Measurements from ENCODE around the gene TPM4.

Gene TPM4

GRCh38 chr19:16036397-16036925 lies 39.8 kb upstream of the TPM4 start:
- no peaks in the 10 kb centered on the region for H3K4me1 Mint-ChIP-seq (ENCODE audit: low read depth in 2 of 2)
- ATAC-seq (replicated peaks) (no peak), DNase-seq (no peak)
- no peak overlapping the region for H3K27ac Mint-ChIP-seq
- no peak overlapping the region for H3K4me3 Mint-ChIP-seq
- H3K27me3 Mint-ChIP-seq = peaks cover 0 to 9% of the 10 kb centered on the region in 2 donors
- peaks cover 3% of the 10 kb centered on the region for H3K36me3 Mint-ChIP-seq (ENCODE audit: insufficient read depth)
- H3K9me3 Mint-ChIP-seq = no peaks in the 10 kb centered on the region

DNA sequence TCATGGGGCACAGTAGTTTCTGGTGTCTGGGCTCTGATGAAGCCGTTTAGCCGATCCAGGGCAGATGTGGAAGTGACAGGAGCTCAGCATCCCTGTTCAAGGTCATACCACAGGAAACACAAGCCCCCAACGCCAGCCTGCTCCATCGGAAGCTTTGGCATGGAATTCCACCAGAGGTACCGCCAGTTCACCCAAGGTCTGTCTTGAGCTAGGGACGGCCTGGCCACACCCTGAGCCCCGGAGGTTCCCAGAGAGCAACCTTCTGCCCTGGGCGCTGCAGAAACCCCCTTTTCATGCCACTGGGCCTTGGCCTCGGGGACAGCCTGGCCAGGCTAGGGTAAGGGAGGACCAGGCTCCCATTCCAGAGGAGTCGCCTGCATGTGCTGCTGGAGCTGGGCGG lies 39.4 kb upstream of the TPM4 start:
- peaks cover 0 to 1% of the 10 kb centered on the region in 2 donors for H3K4me1 Mint-ChIP-seq (ENCODE audit: low read depth in 2 of 2)
- peaks cover 3% of the 10 kb centered on the region for H3K36me3 Mint-ChIP-seq (ENCODE audit: insufficient read depth)
- H3K4me3 Mint-ChIP-seq = no peak overlapping the region
- peaks cover 0 to 9% of the 10 kb centered on the region in 2 donors for H3K27me3 Mint-ChIP-seq
- DNase-seq (no peak), ATAC-seq (replicated peaks) (no peak)
- no peaks in the 10 kb centered on the region for H3K9me3 Mint-ChIP-seq
- H3K27ac Mint-ChIP-seq = no peak overlapping the region

GRCh38 chr19:16037424-16038195 lies 38.7 kb upstream of the TPM4 start:
- ATAC-seq (replicated peaks) (no peak), DNase-seq (no peak)
- H3K27me3 Mint-ChIP-seq = peaks cover 0 to 14% of the 10 kb centered on the region in 2 donors
- no peak overlapping the region for H3K27ac Mint-ChIP-seq
- H3K4me3 Mint-ChIP-seq = no peak overlapping the region
- H3K9me3 Mint-ChIP-seq = no peaks in the 10 kb centered on the region
- H3K4me1 Mint-ChIP-seq (ENCODE audit: low read depth in 2 of 2) = peaks cover 0 to 4% of the 10 kb centered on the region in 2 donors
- H3K36me3 Mint-ChIP-seq (ENCODE audit: insufficient read depth) = no peaks in the 10 kb centered on the region

- DNase-seq (no peak), ATAC-seq (replicated peaks) (no peak)
- Mint-ChIP-seq H3K4me3 (no peak overlapping the region), H3K9me3 (no peaks in the 10 kb centered on the region), H3K36me3 (ENCODE audit: insufficient read depth) (no peaks in the 10 kb centered on the region), H3K4me1 (ENCODE audit: low read depth in 2 of 2) (peaks cover 0 to 5% of the 10 kb centered on the region in 2 donors), H3K27ac (no peak overlapping the region), H3K27me3 (peaks cover under 1 to 21% of the 10 kb centered on the region in 2 donors)
These were observed 38.0 kb upstream of the TPM4 start for GRCh38 chr19:16038196-16038695.

- Mint-ChIP-seq H3K27ac (no peak overlapping the region), H3K9me3 (no peaks in the 10 kb centered on the region), H3K36me3 (ENCODE audit: insufficient read depth) (no peaks in the 10 kb centered on the region), H3K4me1 (ENCODE audit: low read depth in 2 of 2) (peaks cover 0 to 5% of the 10 kb centered on the region in 2 donors), H3K27me3 (peaks cover 7 to 26% of the 10 kb centered on the region in 2 donors), H3K4me3 (no peak overlapping the region)
- DNase-seq (no peak), ATAC-seq (replicated peaks) (no peak)
These were observed 37.2 kb upstream of the TPM4 start for GRCh38 chr19:16039081-16039480.

- H3K4me1 Mint-ChIP-seq (ENCODE audit: low read depth in 2 of 2) = peaks cover 0 to 5% of the 10 kb centered on the region in 2 donors
- H3K27ac Mint-ChIP-seq = no peak overlapping the region
- DNase-seq (no peak), ATAC-seq (replicated peaks) (no peak)
- H3K4me3 Mint-ChIP-seq = no peak overlapping the region
- H3K36me3 Mint-ChIP-seq (ENCODE audit: insufficient read depth) = no peaks in the 10 kb centered on the region
- H3K27me3 Mint-ChIP-seq = peaks cover 7 to 26% of the 10 kb centered on the region in 2 donors
- no peaks in the 10 kb centered on the region for H3K9me3 Mint-ChIP-seq
These were observed 36.8 kb upstream of the TPM4 start for GRCh38 chr19:16039545-16039944.

DNA sequence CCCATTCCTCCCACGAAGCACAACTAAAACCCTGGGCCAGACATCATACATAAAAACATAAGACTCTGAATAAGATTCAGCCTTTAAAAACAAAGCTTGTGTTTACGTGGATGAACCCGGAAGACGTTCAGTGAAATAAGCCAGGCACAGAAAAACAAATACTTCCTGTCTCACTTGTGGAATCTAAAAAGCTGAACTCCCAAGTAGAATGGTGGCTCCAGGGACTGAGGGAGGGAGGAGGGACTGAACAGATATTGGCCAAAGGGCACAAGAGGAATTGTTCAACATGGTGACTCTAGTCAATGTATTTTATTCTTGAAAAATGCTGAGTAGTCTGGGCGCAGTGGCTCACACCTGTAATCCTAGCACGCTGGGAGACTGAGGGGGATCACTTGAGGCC lies 35.7 kb upstream of the TPM4 start:
- Mint-ChIP-seq H3K4me1 (ENCODE audit: low read depth in 2 of 2) (peaks cover 0 to 5% of the 10 kb centered on the region in 2 donors), H3K27me3 (peaks cover 7 to 26% of the 10 kb centered on the region in 2 donors), H3K4me3 (no peak overlapping the region), H3K9me3 (no peaks in the 10 kb centered on the region), H3K27ac (no peak overlapping the region), H3K36me3 (ENCODE audit: insufficient read depth) (no peaks in the 10 kb centered on the region)
- ATAC-seq (replicated peaks) (no peak), DNase-seq (no peak)

- DNase-seq (peak; percentile 75 to 77 (median 76)), ATAC-seq (replicated peaks) (peak; percentile 83)
- H3K36me3 Mint-ChIP-seq (ENCODE audit: insufficient read depth) = no peaks in the 10 kb centered on the region
- peaks cover 0 to 5% of the 10 kb centered on the region in 2 donors for H3K4me1 Mint-ChIP-seq (ENCODE audit: low read depth in 2 of 2)
- H3K9me3 Mint-ChIP-seq = no peaks in the 10 kb centered on the region
- peak overlapping the region; percentile 10 to 49 for H3K4me3 Mint-ChIP-seq
- H3K27ac Mint-ChIP-seq = no peak overlapping the region
- peaks cover 7 to 26% of the 10 kb centered on the region in 2 donors for H3K27me3 Mint-ChIP-seq
These were observed 34.9 kb upstream of the TPM4 start for GRCh38 chr19:16041299-16041990.

- H3K9me3 Mint-ChIP-seq = no peaks in the 10 kb centered on the region
- H3K36me3 Mint-ChIP-seq (ENCODE audit: insufficient read depth) = no peaks in the 10 kb centered on the region
- H3K4me3 Mint-ChIP-seq = peak overlapping the region in 1 of 2 donors; percentile 49
- H3K27me3 Mint-ChIP-seq = peaks cover 7 to 26% of the 10 kb centered on the region in 2 donors
- H3K4me1 Mint-ChIP-seq (ENCODE audit: low read depth in 2 of 2) = peaks cover 0 to 5% of the 10 kb centered on the region in 2 donors
- DNase-seq (no peak), ATAC-seq (replicated peaks) (no peak)
- H3K27ac Mint-ChIP-seq = no peak overlapping the region
These were observed 34.3 kb upstream of the TPM4 start for GRCh38 chr19:16041991-16042386.

- H3K27ac Mint-ChIP-seq = no peak overlapping the region
- ATAC-seq (replicated peaks) = no peak
- no peaks in the 10 kb centered on the region for H3K9me3 Mint-ChIP-seq
- peaks cover 0 to 5% of the 10 kb centered on the region in 2 donors for H3K4me1 Mint-ChIP-seq (ENCODE audit: low read depth in 2 of 2)
- H3K36me3 Mint-ChIP-seq (ENCODE audit: insufficient read depth) = no peaks in the 10 kb centered on the region
- no peak overlapping the region for H3K4me3 Mint-ChIP-seq
- H3K27me3 Mint-ChIP-seq = peaks cover 7 to 26% of the 10 kb centered on the region in 2 donors
- no peak for DNase-seq
These were observed 33.7 kb upstream of the TPM4 start for GRCh38 chr19:16042533-16043085.

DNA sequence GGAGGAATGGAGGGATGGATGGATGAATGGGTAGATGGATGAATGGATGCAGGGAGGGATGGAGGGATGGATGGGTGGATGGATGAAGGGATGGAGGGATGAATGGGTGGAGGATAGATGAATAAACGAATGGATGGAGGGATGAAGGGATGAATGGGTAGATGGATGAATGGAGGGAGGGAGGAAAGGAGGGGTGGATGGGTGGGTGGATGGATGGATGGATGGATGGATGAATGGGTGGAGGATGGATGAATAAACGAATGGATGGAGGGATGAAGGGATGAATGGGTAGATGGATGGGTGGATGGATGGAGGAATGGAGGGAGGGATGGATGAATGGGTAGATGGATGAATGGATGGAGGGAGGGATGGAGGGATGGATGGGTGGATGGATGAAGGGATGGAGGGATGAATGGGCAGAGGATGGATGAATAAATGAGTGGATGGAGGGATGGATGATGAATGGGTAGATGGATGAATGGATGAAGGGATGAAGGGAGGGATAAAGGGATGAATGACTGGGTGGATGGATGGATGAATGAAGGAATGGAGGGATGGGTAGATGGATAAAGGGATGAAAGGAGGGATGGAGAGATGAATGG lies 33.0 kb upstream of the TPM4 start:
- peaks cover 0 to 5% of the 10 kb centered on the region in 2 donors for H3K4me1 Mint-ChIP-seq (ENCODE audit: low read depth in 2 of 2)
- H3K27me3 Mint-ChIP-seq = peaks cover 7 to 26% of the 10 kb centered on the region in 2 donors
- DNase-seq (no peak), ATAC-seq (replicated peaks) (no peak)
- H3K9me3 Mint-ChIP-seq = no peaks in the 10 kb centered on the region
- no peak overlapping the region for H3K4me3 Mint-ChIP-seq
- no peaks in the 10 kb centered on the region for H3K36me3 Mint-ChIP-seq (ENCODE audit: insufficient read depth)
- no peak overlapping the region for H3K27ac Mint-ChIP-seq

- Mint-ChIP-seq H3K9me3 (no peaks in the 10 kb centered on the region), H3K4me1 (ENCODE audit: low read depth in 2 of 2) (peaks cover 0 to 5% of the 10 kb centered on the region in 2 donors), H3K27me3 (peaks cover 7 to 26% of the 10 kb centered on the region in 2 donors), H3K27ac (no peak overlapping the region), H3K36me3 (ENCODE audit: insufficient read depth) (no peaks in the 10 kb centered on the region), H3K4me3 (no peak overlapping the region)
- DNase-seq (no peak), ATAC-seq (replicated peaks) (no peak)
These were observed 31.5 kb upstream of the TPM4 start for GRCh38 chr19:16044746-16045145.

DNA sequence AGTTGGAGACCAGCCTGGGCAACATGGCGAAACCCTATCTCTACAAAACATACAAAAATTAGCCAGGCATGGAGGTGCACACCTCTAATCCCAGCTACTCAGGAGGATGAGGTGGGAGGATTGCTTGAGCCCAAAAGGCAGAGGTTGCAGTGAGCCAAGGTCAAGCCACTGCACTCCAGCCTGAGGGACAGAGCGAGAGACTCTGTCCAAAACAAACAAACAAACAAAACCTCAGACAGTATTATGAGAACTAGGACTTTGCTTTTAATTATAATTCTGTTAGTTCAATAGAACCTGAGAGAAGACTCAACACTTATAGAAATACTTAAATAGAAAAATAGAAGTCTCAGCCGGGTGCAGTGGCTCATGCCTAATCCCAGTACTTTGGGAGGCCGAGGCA lies 31.1 kb upstream of the TPM4 start:
- no peaks in the 10 kb centered on the region for H3K36me3 Mint-ChIP-seq (ENCODE audit: insufficient read depth)
- no peak overlapping the region for H3K4me3 Mint-ChIP-seq
- H3K4me1 Mint-ChIP-seq (ENCODE audit: low read depth in 2 of 2) = peaks cover 0 to 5% of the 10 kb centered on the region in 2 donors
- H3K27me3 Mint-ChIP-seq = peaks cover 7 to 21% of the 10 kb centered on the region in 2 donors
- no peak for DNase-seq
- H3K9me3 Mint-ChIP-seq = no peaks in the 10 kb centered on the region
- ATAC-seq (replicated peaks) = no peak
- no peak overlapping the region for H3K27ac Mint-ChIP-seq
